Measurements from ENCODE around the gene NOPCHAP1.

GRCh38 chr12:104952816-104953215, 33.3 kb upstream of the NOPCHAP1 start:
- no peak for TF ChIP-seq CTCF (IDR thresholded peaks at IDR 0.05)
- TF ChIP-seq POLR2A (IDR thresholded peaks at IDR 0.05) = no peak

Measured in right lobe of liver (tissue), 4 donors.